ENCODE results near the gene CORO2B. TPM values are rescaled to one million over a fixed set of nuclear protein-coding genes. Genes with fewer than 3 reads are reported as not detected.

The CORO2B gene
- total and polyA plus RNA-seq, 2 experiments from 2014 or later: 1.6 to 4.6 TPM

GRCh38 chr15:68677996-68678395 is 99.2 kb downstream of the CORO2B start (continued):
- no peak for TF ChIP-seq ZNF462 (CRISPR knock-in tag; IDR thresholded peaks at IDR 0.05)
- no peak for TF ChIP-seq EZH2phosphoT487 (IDR thresholded peaks at IDR 0.05; ENCODE audit: unreplicated experiment)
- TF ChIP-seq CREB1 (CRISPR knock-in tag; IDR thresholded peaks at IDR 0.05; ENCODE audit: low read depth): no peak
- no peak for TF ChIP-seq ETS1 (IDR thresholded peaks at IDR 0.05)
- TF ChIP-seq EZH2 (IDR thresholded peaks at IDR 0.05; ENCODE audit: low read depth, unreplicated experiment): no peak
- TF ChIP-seq STAT1 (IDR thresholded peaks at IDR 0.05; ENCODE audit: unreplicated experiment): no peak
- TF ChIP-seq POLR2AphosphoS5 (IDR thresholded peaks at IDR 0.05; ENCODE audit: low read depth): no peak
- TF ChIP-seq REST (IDR thresholded peaks at IDR 0.05; ENCODE audit: unreplicated experiment): no peak
- no peak for TF ChIP-seq ZNF331 (CRISPR knock-in tag; IDR thresholded peaks at IDR 0.05; ENCODE audit: low read depth)

Data from GM23338 (cell line).